Ovary (tissue), 3 donors: ENCODE results near the gene CDKL5.

ENCODE experiments used
- POLR2A ChIP-seq: fragments of 450-650 bp; IDR thresholded peaks from one replicate; pipeline ENCODE4 v1.6.1; 2017; ENCODE audit warnings: antibody characterized with exemption, mild to moderate bottlenecking, moderate library complexity
- TF ChIP-seq, protein P1 (sequence below), 3 donors: fragments of 450-650 bp in 2 of 3; fragments of 200-600 bp in 1 of 3; IDR thresholded peaks; one replicate each; pipeline versions ENCODE4 v1.5.1 to v1.8.0; 2016 to 2022; ENCODE audit warnings: antibody characterized with exemption in 3 of 3, mild to moderate bottlenecking in 1 of 3
- donor health status: DM: no; HTN: no; CAD: no.

DNA sequence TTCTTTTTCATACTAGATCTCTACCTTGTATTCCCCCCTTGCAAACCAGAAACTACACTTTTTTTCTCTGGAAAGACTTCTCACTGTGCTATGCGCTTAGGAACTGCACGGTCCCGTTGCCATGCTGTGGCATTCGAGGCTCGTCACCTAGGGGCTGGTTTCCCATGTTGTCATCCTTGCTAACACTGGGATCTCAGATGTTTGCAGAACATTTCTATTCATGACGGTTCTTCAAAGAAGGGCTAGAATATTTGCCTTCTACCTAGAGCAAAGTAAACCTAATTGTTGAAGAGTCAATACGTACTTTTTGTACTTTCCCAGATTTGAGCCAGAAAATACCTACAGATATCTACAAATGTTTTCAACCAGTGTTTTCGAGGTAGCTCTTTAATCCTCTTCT is 205.5 kb downstream of the CDKL5 start:
- TF ChIP-seq, protein P1, sequence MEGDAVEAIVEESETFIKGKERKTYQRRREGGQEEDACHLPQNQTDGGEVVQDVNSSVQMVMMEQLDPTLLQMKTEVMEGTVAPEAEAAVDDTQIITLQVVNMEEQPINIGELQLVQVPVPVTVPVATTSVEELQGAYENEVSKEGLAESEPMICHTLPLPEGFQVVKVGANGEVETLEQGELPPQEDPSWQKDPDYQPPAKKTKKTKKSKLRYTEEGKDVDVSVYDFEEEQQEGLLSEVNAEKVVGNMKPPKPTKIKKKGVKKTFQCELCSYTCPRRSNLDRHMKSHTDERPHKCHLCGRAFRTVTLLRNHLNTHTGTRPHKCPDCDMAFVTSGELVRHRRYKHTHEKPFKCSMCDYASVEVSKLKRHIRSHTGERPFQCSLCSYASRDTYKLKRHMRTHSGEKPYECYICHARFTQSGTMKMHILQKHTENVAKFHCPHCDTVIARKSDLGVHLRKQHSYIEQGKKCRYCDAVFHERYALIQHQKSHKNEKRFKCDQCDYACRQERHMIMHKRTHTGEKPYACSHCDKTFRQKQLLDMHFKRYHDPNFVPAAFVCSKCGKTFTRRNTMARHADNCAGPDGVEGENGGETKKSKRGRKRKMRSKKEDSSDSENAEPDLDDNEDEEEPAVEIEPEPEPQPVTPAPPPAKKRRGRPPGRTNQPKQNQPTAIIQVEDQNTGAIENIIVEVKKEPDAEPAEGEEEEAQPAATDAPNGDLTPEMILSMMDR (IDR thresholded peaks at IDR 0.05) = no peak
- no peak for TF ChIP-seq POLR2A
